GM12878 (cell line): ENCODE measurements around the gene LENG1. TPM values are rescaled to one million over a fixed set of nuclear protein-coding genes. Genes with fewer than 3 reads are reported as not detected.

Source experiments
- CHD1 ChIP-seq: IDR thresholded peaks from 2 replicates; pipeline ENCODE4 v1.6.1; 2012; ENCODE audit warnings: low read depth, low read length, improper control_type of control experiment
- CREM ChIP-seq: IDR thresholded peaks from 2 replicates; pipeline ENCODE4 v1.6.1; 2014; ENCODE audit warnings: antibody characterized with exemption, low read depth
- EGR1 ChIP-seq, 2 experiments: IDR thresholded peaks; 1 replicate in 1 of 2; 2 replicates in 1 of 2; pipeline ENCODE4 v1.6.1; 2011 to 2012; ENCODE audit warnings: low read depth in 2 of 2, low read length in 2 of 2, borderline replicate concordance in 1 of 2, mild to moderate bottlenecking in 1 of 2, moderate library complexity in 1 of 2
- ETV6 ChIP-seq, 2 experiments: fragments of 450-650 bp in 1 of 2; IDR thresholded peaks in 1 of 2; conservative IDR thresholded peaks in 1 of 2; 2 replicates each; pipeline ENCODE4 v1.6.1; 2014; ENCODE audit warnings: antibody characterized with exemption in 1 of 2, borderline replicate concordance in 1 of 2, low read depth in 1 of 2, mild to moderate bottlenecking in 1 of 2, moderate library complexity in 1 of 2
- NFYA ChIP-seq: IDR thresholded peaks from 2 replicates; pipeline ENCODE4 v1.6.1; 2011; ENCODE audit warnings: low read depth, mild to moderate bottlenecking, low read length, improper control_type of control experiment, borderline replicate concordance
- NFYB ChIP-seq: IDR thresholded peaks from 2 replicates; pipeline ENCODE4 v1.6.1; 2011; ENCODE audit warnings: low read depth, mild to moderate bottlenecking, low read length, improper control_type of control experiment, moderate library complexity; ENCODE audit not compliant: insufficient read depth
- RAD21 ChIP-seq: IDR thresholded peaks from 2 replicates; pipeline ENCODE4 v1.6.1; 2011; ENCODE audit warnings: mild to moderate bottlenecking, low read depth, low read length, moderate library complexity; ENCODE audit not compliant: insufficient read depth
- SMAD1 ChIP-seq: fragments of 450-650 bp; IDR thresholded peaks from 2 replicates; pipeline ENCODE4 v1.6.1; 2018; ENCODE audit warnings: mild to moderate bottlenecking, low read depth; ENCODE audit not compliant: partially characterized antibody
- SRF ChIP-seq, 2 experiments: IDR thresholded peaks; 2 replicates each; pipeline ENCODE4 v1.6.1; 2011; ENCODE audit warnings: low read depth in 2 of 2, low read length in 2 of 2, mild to moderate bottlenecking in 1 of 2, moderate library complexity in 1 of 2
- TAF1 ChIP-seq: IDR thresholded peaks from 2 replicates; pipeline ENCODE4 v1.6.1; 2011; ENCODE audit warnings: mild to moderate bottlenecking, low read depth, low read length, borderline replicate concordance
- TCF3 ChIP-seq: IDR thresholded peaks from 2 replicates; pipeline ENCODE4 v1.6.1; 2012; ENCODE audit warnings: low read depth, mild to moderate bottlenecking, low read length, borderline replicate concordance; ENCODE audit not compliant: insufficient read depth
- YBX1 ChIP-seq: fragments of 450-650 bp; IDR thresholded peaks from 2 replicates; pipeline ENCODE4 v1.6.1; 2016; ENCODE audit warnings: antibody characterized with exemption
- ZBED1 ChIP-seq: IDR thresholded peaks from 2 replicates; pipeline ENCODE4 v1.6.1; 2016; ENCODE audit warnings: borderline replicate concordance
- ZNF207 ChIP-seq: fragments of 450-650 bp; IDR thresholded peaks from 2 replicates; pipeline ENCODE4 v1.6.1; 2014; ENCODE audit warnings: antibody characterized with exemption, mild to moderate bottlenecking, borderline replicate concordance
- ZNF622 ChIP-seq: fragments of 450-650 bp; IDR thresholded peaks from 2 replicates; pipeline ENCODE4 v1.6.1; 2017; ENCODE audit warnings: mild to moderate bottlenecking, inconsistent platforms
- polyA plus RNA-seq, 11 experiments: library from polyadenylated mRNA; depleted of rRNA in 4 of 11; unstranded in 6 of 11; stranded (reverse) in 5 of 11; fragments of >200 nt; fragmentation: Nextera tagmentation in 4 of 11; fragmentation: Illumina TruSeq in 1 of 11; extraction: Ambion mirVana in 4 of 11; extraction: Trizol in 1 of 11; gene quantifications; 1 replicate in 1 of 11; 2 replicates in 10 of 11; pipeline versions ENCODE4 v1.2.1 to v1.2.3, GENCODE V29; 2011 to 2016; ENCODE audit warnings: inconsistent platforms in 2 of 11, missing spikeins in 2 of 11, low read depth in 1 of 11
- total RNA-seq, 4 experiments: library from RNA; depleted of rRNA in 3 of 4; stranded (reverse); fragments of >200 nt in 3 of 4; fragmentation: Illumina TruSeq in 1 of 4; extraction: Trizol in 1 of 4; gene quantifications; 2 replicates each; pipeline versions ENCODE4 v1.2.1 to v1.2.3, GENCODE V29; 2013 to 2021
- TF ChIP-seq, protein P1 (sequence below): fragments of 450-650 bp; IDR thresholded peaks from 2 replicates; pipeline ENCODE4 v1.6.1; 2018; ENCODE audit warnings: mild to moderate bottlenecking, low read depth, moderate library complexity; ENCODE audit not compliant: partially characterized antibody
- TF ChIP-seq, protein P2 (sequence below): IDR thresholded peaks from 2 replicates; pipeline ENCODE4 v1.6.1; 2011; ENCODE audit warnings: borderline replicate concordance, low read depth, mild to moderate bottlenecking, moderate library complexity, mixed read lengths, low read length; ENCODE audit not compliant: insufficient read depth; ENCODE audit errors: extremely low read length
- TF ChIP-seq, protein P3 (sequence below): fragments of 450-650 bp; IDR thresholded peaks from 2 replicates; pipeline ENCODE4 v1.6.1; 2017; ENCODE audit warnings: mild to moderate bottlenecking, moderate library complexity

The LENG1 gene
- total and polyA plus RNA-seq, 10 of the 15 experiments (the other 5 are each of a cell fraction or from before 2014, with no cell fraction given): 0.21 to 10.8 (median 5.8) TPM

GRCh38 chr19:54115109-54116063 lies 44.1 kb downstream of the LENG1 start, which contains the start of the genes PRPF31 and TFPT (continued):
- TF ChIP-seq ZBED1 (peak; percentile 41; the same call in 1 of the 2 replicates), TAF1 (peak; percentile 78), ETV6 (conservative IDR thresholded peaks at IDR 0.05 in 1 of 2, IDR thresholded peaks at IDR 0.05 in 1 of 2; ENCODE audit: borderline replicate concordance in 1 of 2, low read depth in 1 of 2) (peak in 1 of 2 experiments; percentile 25; a peak in 1 of 4 replicates), RAD21 (no peak), SRF (IDR thresholded peaks at IDR 0.05; ENCODE audit: low read depth in 2 of 2, low read length in 2 of 2) (peak; percentile 34 to 95; a peak in 2 of 4 replicates), TCF3 (no peak), YBX1 (no peak), SMAD1 (no peak), ZNF622 (no peak), ZNF207 (peak; percentile 99), CREM (peak; percentile 99), CHD1 (no peak), NFYB (peak; percentile 73; the same call in 1 of the 2 replicates), NFYA (no peak), EGR1 (IDR thresholded peaks at IDR 0.05; ENCODE audit: borderline replicate concordance in 1 of 2, low read depth in 2 of 2, low read length in 2 of 2) (peak in 1 of 2 experiments; percentile 39; a peak in 1 of 3 replicates)
- TF ChIP-seq, protein P1, sequence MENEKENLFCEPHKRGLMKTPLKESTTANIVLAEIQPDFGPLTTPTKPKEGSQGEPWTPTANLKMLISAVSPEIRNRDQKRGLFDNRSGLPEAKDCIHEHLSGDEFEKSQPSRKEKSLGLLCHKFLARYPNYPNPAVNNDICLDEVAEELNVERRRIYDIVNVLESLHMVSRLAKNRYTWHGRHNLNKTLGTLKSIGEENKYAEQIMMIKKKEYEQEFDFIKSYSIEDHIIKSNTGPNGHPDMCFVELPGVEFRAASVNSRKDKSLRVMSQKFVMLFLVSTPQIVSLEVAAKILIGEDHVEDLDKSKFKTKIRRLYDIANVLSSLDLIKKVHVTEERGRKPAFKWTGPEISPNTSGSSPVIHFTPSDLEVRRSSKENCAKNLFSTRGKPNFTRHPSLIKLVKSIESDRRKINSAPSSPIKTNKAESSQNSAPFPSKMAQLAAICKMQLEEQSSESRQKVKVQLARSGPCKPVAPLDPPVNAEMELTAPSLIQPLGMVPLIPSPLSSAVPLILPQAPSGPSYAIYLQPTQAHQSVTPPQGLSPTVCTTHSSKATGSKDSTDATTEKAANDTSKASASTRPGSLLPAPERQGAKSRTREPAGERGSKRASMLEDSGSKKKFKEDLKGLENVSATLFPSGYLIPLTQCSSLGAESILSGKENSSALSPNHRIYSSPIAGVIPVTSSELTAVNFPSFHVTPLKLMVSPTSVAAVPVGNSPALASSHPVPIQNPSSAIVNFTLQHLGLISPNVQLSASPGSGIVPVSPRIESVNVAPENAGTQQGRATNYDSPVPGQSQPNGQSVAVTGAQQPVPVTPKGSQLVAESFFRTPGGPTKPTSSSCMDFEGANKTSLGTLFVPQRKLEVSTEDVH: peak; percentile 84
- TF ChIP-seq, protein P2, sequence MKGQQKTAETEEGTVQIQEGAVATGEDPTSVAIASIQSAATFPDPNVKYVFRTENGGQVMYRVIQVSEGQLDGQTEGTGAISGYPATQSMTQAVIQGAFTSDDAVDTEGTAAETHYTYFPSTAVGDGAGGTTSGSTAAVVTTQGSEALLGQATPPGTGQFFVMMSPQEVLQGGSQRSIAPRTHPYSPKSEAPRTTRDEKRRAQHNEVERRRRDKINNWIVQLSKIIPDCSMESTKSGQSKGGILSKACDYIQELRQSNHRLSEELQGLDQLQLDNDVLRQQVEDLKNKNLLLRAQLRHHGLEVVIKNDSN: no peak
- TF ChIP-seq, protein P3, sequence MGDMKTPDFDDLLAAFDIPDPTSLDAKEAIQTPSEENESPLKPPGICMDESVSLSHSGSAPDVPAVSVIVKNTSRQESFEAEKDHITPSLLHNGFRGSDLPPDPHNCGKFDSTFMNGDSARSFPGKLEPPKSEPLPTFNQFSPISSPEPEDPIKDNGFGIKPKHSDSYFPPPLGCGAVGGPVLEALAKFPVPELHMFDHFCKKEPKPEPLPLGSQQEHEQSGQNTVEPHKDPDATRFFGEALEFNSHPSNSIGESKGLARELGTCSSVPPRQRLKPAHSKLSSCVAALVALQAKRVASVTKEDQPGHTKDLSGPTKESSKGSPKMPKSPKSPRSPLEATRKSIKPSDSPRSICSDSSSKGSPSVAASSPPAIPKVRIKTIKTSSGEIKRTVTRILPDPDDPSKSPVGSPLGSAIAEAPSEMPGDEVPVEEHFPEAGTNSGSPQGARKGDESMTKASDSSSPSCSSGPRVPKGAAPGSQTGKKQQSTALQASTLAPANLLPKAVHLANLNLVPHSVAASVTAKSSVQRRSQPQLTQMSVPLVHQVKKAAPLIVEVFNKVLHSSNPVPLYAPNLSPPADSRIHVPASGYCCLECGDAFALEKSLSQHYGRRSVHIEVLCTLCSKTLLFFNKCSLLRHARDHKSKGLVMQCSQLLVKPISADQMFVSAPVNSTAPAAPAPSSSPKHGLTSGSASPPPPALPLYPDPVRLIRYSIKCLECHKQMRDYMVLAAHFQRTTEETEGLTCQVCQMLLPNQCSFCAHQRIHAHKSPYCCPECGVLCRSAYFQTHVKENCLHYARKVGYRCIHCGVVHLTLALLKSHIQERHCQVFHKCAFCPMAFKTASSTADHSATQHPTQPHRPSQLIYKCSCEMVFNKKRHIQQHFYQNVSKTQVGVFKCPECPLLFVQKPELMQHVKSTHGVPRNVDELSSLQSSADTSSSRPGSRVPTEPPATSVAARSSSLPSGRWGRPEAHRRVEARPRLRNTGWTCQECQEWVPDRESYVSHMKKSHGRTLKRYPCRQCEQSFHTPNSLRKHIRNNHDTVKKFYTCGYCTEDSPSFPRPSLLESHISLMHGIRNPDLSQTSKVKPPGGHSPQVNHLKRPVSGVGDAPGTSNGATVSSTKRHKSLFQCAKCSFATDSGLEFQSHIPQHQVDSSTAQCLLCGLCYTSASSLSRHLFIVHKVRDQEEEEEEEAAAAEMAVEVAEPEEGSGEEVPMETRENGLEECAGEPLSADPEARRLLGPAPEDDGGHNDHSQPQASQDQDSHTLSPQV: no peak
